Mucosa of descending colon (tissue), 3 donors: Measurements from ENCODE around the gene FAM168A. TPM values are rescaled to one million over a fixed set of nuclear protein-coding genes. Genes with fewer than 3 reads are reported as not detected.

Source experiments
- ATAC-seq: fragments of 200-7000 bp; cut with Tn5 transposase; one replicate; pipeline ENCODE4 v1.9.1; 2020; ENCODE audit warnings: mild to moderate bottlenecking, moderate library complexity
- DNase-seq, 3 donors: peaks; one replicate each; pipeline ENCODE4 v3.0.0-alpha.2; 2020
- H3K36me3 ChIP-seq: fragments of 200-600 bp; one replicate; pipeline ENCODE4 v1.8.0; 2021; ENCODE audit warnings: low read depth, mild to moderate bottlenecking
- H3K4me1 ChIP-seq: fragments of 200-600 bp; one replicate; pipeline ENCODE4 v1.8.0; 2021; ENCODE audit warnings: low read depth, mild to moderate bottlenecking
- H3K4me3 ChIP-seq: fragments of 200-600 bp; one replicate; pipeline ENCODE4 v1.8.0; 2021; ENCODE audit warnings: mild to moderate bottlenecking
- H3K9me3 ChIP-seq: fragments of 200-600 bp; one replicate; pipeline ENCODE4 v1.8.0; 2021; ENCODE audit warnings: mild to moderate bottlenecking
- intact Hi-C, 2 donors: fragments of 100-400 bp; cut with DNase I in 1 of 2; cut with micrococcal nuclease in 1 of 2; formaldehyde crosslinking; loops; one replicate each; pipeline versions ENCODE4 v1.11.0 to v1.11.1; 2022; cut with DNase I, micrococcal nuclease
- total RNA-seq, 3 donors: library from RNA; stranded (reverse); fragmentation: NEBNext Ultra II Directional in 2 of 3; extraction: Animal tissue kit (Norgen Biotek cat#: 25700) in 2 of 3; gene quantifications; one replicate each; pipeline versions ENCODE4 v1.2.1 to v1.2.4, GENCODE V29; 2021 to 2023
- TF ChIP-seq, protein P1 (sequence below): fragments of 200-600 bp; IDR thresholded peaks from one replicate; pipeline ENCODE4 v1.8.0; 2022; ENCODE audit warnings: antibody characterized with exemption, mild to moderate bottlenecking
- donor health status: DM: no; HTN: no; CAD: no; lungs with moderate emphysema.
- donor health status: DM: no; HTN: no; CAD: no.
- donor health status: DM: no; HTN: yes; CAD: no.

FAM168A gene
- total RNA-seq, 3 donors from 2014 or later: 16.6 to 46.4 (median 19.9) TPM

DNA sequence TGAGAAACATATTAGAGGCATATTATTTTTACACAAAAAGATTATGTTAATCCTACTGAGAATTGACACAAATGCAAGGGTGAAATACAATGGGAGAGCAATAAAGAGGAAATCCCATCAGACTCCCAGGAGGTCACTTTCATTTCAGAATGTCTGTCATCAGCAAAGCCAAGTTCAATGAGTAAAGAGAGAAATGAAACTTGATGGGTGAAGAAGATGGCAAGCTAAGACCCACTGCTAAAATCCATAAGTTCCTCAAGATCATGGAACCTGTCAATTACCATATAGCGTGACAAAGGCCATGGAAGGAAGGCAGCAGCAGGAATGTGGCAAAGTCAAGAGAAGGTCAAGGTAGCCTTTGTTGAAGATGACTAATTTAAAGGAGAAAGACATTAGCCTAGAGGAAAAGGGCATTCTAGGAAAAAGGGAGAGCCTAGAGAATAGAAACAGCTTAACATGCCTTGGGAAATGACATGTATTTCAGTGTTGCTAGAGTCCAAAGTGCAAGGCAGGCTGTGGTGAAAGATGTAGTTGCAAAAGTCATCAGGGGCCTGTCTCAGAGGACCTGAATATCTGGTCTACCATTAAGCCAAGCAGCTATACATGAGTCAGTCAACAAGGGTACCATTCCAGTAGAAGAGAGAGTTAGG lies 43.1 kb downstream of the FAM168A start:
- DNase-seq (no peak), ATAC-seq (no peak)
- Histone ChIP-seq H3K4me1 (no peaks in the 10 kb centered on the region), H3K9me3 (no peaks in the 10 kb centered on the region), H3K36me3 (no peaks in the 10 kb centered on the region), H3K4me3 (no peak overlapping the region)
- intact Hi-C loops: no loop called here
- TF ChIP-seq, protein P1, sequence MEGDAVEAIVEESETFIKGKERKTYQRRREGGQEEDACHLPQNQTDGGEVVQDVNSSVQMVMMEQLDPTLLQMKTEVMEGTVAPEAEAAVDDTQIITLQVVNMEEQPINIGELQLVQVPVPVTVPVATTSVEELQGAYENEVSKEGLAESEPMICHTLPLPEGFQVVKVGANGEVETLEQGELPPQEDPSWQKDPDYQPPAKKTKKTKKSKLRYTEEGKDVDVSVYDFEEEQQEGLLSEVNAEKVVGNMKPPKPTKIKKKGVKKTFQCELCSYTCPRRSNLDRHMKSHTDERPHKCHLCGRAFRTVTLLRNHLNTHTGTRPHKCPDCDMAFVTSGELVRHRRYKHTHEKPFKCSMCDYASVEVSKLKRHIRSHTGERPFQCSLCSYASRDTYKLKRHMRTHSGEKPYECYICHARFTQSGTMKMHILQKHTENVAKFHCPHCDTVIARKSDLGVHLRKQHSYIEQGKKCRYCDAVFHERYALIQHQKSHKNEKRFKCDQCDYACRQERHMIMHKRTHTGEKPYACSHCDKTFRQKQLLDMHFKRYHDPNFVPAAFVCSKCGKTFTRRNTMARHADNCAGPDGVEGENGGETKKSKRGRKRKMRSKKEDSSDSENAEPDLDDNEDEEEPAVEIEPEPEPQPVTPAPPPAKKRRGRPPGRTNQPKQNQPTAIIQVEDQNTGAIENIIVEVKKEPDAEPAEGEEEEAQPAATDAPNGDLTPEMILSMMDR: no peak

DNA sequence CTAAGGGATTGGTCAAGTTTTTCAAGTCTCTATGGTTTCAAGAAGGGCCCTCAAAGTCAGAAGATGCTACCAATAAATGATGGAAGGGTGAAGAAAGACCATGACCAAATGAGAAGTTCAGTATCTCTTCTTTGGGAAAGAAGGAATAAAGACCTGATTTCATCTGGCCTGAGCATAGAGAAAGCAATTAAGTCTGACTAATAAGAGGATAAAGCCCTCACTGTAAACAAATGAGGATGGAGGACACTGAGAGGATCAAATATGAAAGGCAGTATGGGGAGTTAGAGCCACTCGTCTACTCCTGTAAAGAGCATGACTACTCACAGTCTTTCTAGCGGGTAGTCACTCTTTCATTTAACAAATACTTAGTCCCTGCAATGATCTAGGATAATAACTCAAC lies 44.6 kb downstream of the FAM168A start:
- intact Hi-C loops: no loop called here
- Histone ChIP-seq H3K4me3 (no peak overlapping the region), H3K4me1 (no peaks in the 10 kb centered on the region), H3K9me3 (no peaks in the 10 kb centered on the region), H3K36me3 (no peaks in the 10 kb centered on the region)
- no peak for ATAC-seq
- DNase-seq: no peak
- TF ChIP-seq, protein P1: no peak

DNA sequence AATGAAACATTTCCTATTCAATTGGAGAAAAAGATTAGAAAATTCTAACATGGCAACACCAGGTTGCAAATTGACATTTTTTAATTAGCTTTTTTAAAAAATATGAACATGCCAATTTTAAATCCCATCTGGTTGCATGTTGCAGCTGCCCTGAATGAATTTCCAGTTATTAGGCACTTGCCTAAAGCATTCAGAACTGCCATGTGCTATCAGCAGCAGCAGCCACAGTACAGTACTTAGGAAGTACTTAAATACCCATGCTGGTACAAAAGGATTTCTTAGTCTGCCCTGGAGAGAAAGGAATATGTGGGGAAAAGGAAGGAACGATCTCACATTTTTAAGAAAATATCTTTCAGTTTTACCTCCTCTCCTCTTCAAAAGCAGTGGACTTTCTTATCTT lies 46.2 kb downstream of the FAM168A start:
- Histone ChIP-seq H3K36me3 (no peaks in the 10 kb centered on the region), H3K4me3 (no peak overlapping the region), H3K9me3 (no peaks in the 10 kb centered on the region), H3K4me1 (no peaks in the 10 kb centered on the region)
- intact Hi-C loops: no loop called here
- no peak for ATAC-seq
- DNase-seq: no peak
- TF ChIP-seq, protein P1: no peak

DNA sequence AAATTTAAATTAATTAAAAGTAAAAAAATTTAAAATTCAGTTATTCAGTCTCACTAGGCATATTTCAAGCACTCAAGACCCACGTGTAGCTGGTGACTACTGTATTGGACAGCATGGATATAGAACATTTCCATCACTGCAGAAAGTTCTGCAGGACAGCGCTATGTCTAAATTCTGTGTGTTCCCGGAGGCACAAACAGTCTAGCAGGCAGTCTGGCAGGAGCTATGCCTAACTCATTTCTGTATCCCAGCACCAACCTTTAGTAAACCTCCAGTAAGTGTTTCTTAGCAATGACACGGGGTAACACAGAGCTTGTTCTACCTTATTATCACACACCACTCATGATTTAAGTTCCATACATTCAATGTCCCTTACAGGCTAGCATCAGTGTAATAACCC lies 48.5 kb downstream of the FAM168A start:
- DNase-seq: no peak
- no peak overlapping the region for H3K4me3 ChIP-seq
- H3K9me3 ChIP-seq: no peaks in the 10 kb centered on the region
- intact Hi-C loops: no loop called here
- TF ChIP-seq, protein P1: no peak
- H3K4me1 ChIP-seq: no peaks in the 10 kb centered on the region
- no peak for ATAC-seq
- no peaks in the 10 kb centered on the region for H3K36me3 ChIP-seq

DNA sequence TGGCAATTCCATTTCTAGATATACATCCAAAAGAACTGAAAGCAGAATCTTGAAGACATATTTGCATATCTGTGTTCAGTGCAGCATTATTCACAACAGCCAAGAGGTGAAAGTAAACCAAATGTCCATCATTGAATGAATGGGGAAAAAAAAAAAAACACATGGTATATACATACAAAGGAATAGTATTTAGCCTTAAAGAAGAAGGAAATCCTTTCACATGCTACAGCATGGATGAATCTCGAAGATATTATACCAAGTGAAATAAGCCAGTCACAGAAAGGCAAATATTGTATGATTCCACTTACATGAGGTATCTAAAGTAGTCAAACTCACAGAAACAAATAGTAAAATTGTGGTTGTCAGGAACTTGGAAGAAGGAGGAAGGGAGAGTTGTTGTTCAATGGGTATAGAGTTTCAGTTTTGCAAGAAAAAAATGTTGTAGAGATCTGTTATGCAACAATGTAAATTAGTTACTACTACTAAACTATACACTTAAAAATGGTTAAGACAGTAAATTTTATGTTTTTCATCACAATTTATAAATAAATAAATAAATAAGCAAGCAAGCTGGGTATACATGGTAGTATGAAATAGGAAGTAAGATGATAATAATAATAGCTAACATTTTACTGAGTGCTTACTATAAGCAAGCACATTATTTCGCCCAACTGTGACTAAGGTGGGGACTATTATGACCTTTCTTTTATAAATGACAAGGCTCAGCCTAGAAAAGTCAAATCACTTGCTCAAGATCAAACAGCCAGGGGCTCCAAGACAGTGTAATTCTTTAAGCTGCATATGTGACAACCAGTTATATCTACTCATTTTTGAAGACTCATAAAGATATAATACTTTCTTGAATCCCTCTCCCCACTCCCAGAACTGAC lies 50.0 kb downstream of the FAM168A start:
- TF ChIP-seq, protein P1: no peak
- DNase-seq: no peak
- no peaks in the 10 kb centered on the region for H3K9me3 ChIP-seq
- intact Hi-C loops: no loop called here
- ATAC-seq: no peak
- H3K36me3 ChIP-seq: no peaks in the 10 kb centered on the region
- no peak overlapping the region for H3K4me3 ChIP-seq
- no peaks in the 10 kb centered on the region for H3K4me1 ChIP-seq
